ENCODE results near the gene TTC31.

Gene TTC31

GRCh38 chr2:74527741-74528140, 44.9 kb downstream of the TTC31 start:
- DNase-seq, result no peak

- no peak for DNase-seq
Measured at GRCh38 chr2:74528600-74529356, 45.9 kb downstream of the TTC31 start.

- DNase-seq, result peak; percentile 96 to 98
Measured at GRCh38 chr2:74529357-74530238, 46.7 kb downstream of the TTC31 start, which contains the start of the genes AUP1 and HTRA2. AUP1 (minus strand) TSS chr2:74529706; CDS start chr2:74529629, 77 bp downstream. HTRA2 (plus strand) TSS chr2:74529933; CDS start chr2:74530007, 74 bp downstream.

GRCh38 chr2:74530239-74531187, 47.6 kb downstream of the TTC31 start:
- no peak for DNase-seq

GRCh38 chr2:74531666-74532065, 48.8 kb downstream of the TTC31 start:
- DNase-seq, result no peak

- DNase-seq, result no peak
Measured at GRCh38 chr2:74532222-74532621, 49.3 kb downstream of the TTC31 start.

GRCh38 chr2:74533464-74533863, 50.6 kb downstream of the TTC31 start:
- no peak for DNase-seq

GRCh38 chr2:74534411-74534810, 51.5 kb downstream of the TTC31 start:
- DNase-seq, result no peak

- DNase-seq, result no peak
Measured at GRCh38 chr2:74535440-74535965, 52.6 kb downstream of the TTC31 start.

- no peak for DNase-seq
Measured at GRCh38 chr2:74536166-74536950, 53.5 kb downstream of the TTC31 start.

GRCh38 chr2:74537140-74537539, 54.3 kb downstream of the TTC31 start:
- no peak for DNase-seq

GRCh38 chr2:74538881-74539339, 56.0 kb downstream of the TTC31 start:
- DNase-seq, result no peak

GRCh38 chr2:74540291-74540690, 57.4 kb downstream of the TTC31 start:
- no peak for DNase-seq

GRCh38 chr2:74542978-74543377, 60.1 kb downstream of the TTC31 start:
- no peak for DNase-seq
